HEK293 (cell line): ENCODE data around the gene EZH1.

Source experiments
- CTCF ChIA-PET: fragments of 350-600 bp; formaldehyde crosslinking; extraction: SDS; loops from one replicate; lab custom pipeline; 2021; ENCODE audit warnings: antibody characterized with exemption; lab: Yijun Ruan, JAX
- POLR2A ChIA-PET: fragments of 300-600 bp; formaldehyde crosslinking; extraction: SDS; loops from one replicate; lab custom pipeline; 2020; ENCODE audit warnings: antibody characterized with exemption, inconsistent platforms; lab: Yijun Ruan, JAX
- H3K27ac ChIP-seq: fragments of 200-500 bp; sonication (Bioruptor generic); 2 replicates; pipeline ENCODE4 v1.5.1; 2014; ENCODE audit warnings: low read depth, low read length, control low read depth, inconsistent platforms; ENCODE audit errors: extremely low read depth
- H3K36me3 ChIP-seq, 2 experiments: fragments of 200-500 bp in 1 of 2; sonication (Bioruptor generic) in 1 of 2; 1 replicate in 1 of 2; 2 replicates in 1 of 2; pipeline ENCODE4 v1.5.1; 2014 to 2017; ENCODE audit warnings: inconsistent platforms in 2 of 2, low read length in 2 of 2; ENCODE audit not compliant: control insufficient read depth in 2 of 2, insufficient read depth in 1 of 2
- H3K4me1 ChIP-seq: fragments of 200-500 bp; sonication (Bioruptor generic); 2 replicates; pipeline ENCODE4 v1.5.1; 2014; ENCODE audit warnings: mild to moderate bottlenecking, low read length, inconsistent platforms; ENCODE audit not compliant: control insufficient read depth, insufficient read depth
- H3K4me3 ChIP-seq: 2 replicates; pipeline ENCODE4 v1.5.1; 2011; ENCODE audit warnings: low read depth, mild to moderate bottlenecking, control low read depth, low read length, moderate library complexity
- H3K9me3 ChIP-seq: fragments of 200-500 bp; sonication (Bioruptor generic); 2 replicates; pipeline ENCODE4 v1.5.1; 2014; ENCODE audit warnings: low read depth, low read length, inconsistent platforms; ENCODE audit not compliant: control insufficient read depth, insufficient read depth
- BCL11A ChIP-seq: fragments of 450-650 bp; formaldehyde crosslinking; IDR thresholded peaks from 2 replicates; pipeline ENCODE4 v1.5.1; 2016; ENCODE audit warnings: low read depth, missing biosample characterization, missing genetic modification characterization
- BCL11B ChIP-seq: fragments of 450-650 bp; formaldehyde crosslinking; IDR thresholded peaks from 2 replicates; pipeline ENCODE4 v1.5.1; 2016; ENCODE audit warnings: low read depth, missing biosample characterization, missing genetic modification characterization
- KLF10 ChIP-seq: fragments of 450-650 bp; IDR thresholded peaks from 2 replicates; pipeline ENCODE4 v1.5.1; 2018; ENCODE audit warnings: missing biosample characterization, mild to moderate bottlenecking, missing genetic modification characterization
- MEIS1 ChIP-seq: sonication (generic); formaldehyde crosslinking; IDR thresholded peaks from 2 replicates; pipeline ENCODE4 v1.8.1; 2022; ENCODE audit warnings: missing genetic modification reagents, mild to moderate bottlenecking, borderline replicate concordance
- SCRT2 ChIP-seq: fragments of 450-650 bp; formaldehyde crosslinking; IDR thresholded peaks from 2 replicates; pipeline ENCODE4 v1.5.1; 2016; ENCODE audit warnings: missing biosample characterization, missing genetic modification characterization
- SP2 ChIP-seq: fragments of 450-650 bp; formaldehyde crosslinking; IDR thresholded peaks from 2 replicates; pipeline ENCODE4 v1.5.1; 2016; ENCODE audit warnings: missing biosample characterization, missing genetic modification characterization
- SP3 ChIP-seq: fragments of 450-650 bp; formaldehyde crosslinking; IDR thresholded peaks from 2 replicates; pipeline ENCODE4 v1.5.1; 2016; ENCODE audit warnings: missing biosample characterization, missing genetic modification characterization
- SP7 ChIP-seq: fragments of 450-650 bp; formaldehyde crosslinking; IDR thresholded peaks from 2 replicates; pipeline ENCODE4 v1.5.1; 2016; ENCODE audit warnings: missing biosample characterization, missing genetic modification characterization
- ZBTB17 ChIP-seq: fragments of 450-650 bp; formaldehyde crosslinking; IDR thresholded peaks from 2 replicates; pipeline ENCODE4 v1.5.1; 2016; ENCODE audit warnings: missing biosample characterization, missing genetic modification characterization
- ZFHX2 ChIP-seq: fragments of 450-650 bp; formaldehyde crosslinking; conservative IDR thresholded peaks from 2 replicates; pipeline ENCODE4 v1.5.1; 2016; ENCODE audit warnings: missing biosample characterization, missing genetic modification characterization
- ZNF175 ChIP-seq: fragments of 450-650 bp; formaldehyde crosslinking; IDR thresholded peaks from 2 replicates; pipeline ENCODE4 v1.5.1; 2016; ENCODE audit warnings: missing biosample characterization, missing genetic modification characterization
- ZNF223 ChIP-seq: fragments of 450-650 bp; formaldehyde crosslinking; IDR thresholded peaks from 2 replicates; pipeline ENCODE4 v1.5.1; 2016; ENCODE audit warnings: missing biosample characterization, missing genetic modification characterization
- ZNF426 ChIP-seq: fragments of 450-650 bp; formaldehyde crosslinking; IDR thresholded peaks from 2 replicates; pipeline ENCODE4 v1.5.1; 2017; ENCODE audit warnings: missing biosample characterization, missing genetic modification characterization, mild to moderate bottlenecking, inconsistent platforms, moderate library complexity
- ZNF529 ChIP-seq: fragments of 450-650 bp; formaldehyde crosslinking; IDR thresholded peaks from 2 replicates; pipeline ENCODE4 v1.5.1; 2017; ENCODE audit warnings: missing genetic modification characterization, missing biosample characterization; ENCODE audit not compliant: insufficient replicate concordance
- ZNF600 ChIP-seq: fragments of 450-650 bp; formaldehyde crosslinking; IDR thresholded peaks from 2 replicates; pipeline ENCODE4 v1.5.1; 2016; ENCODE audit warnings: missing biosample characterization, missing genetic modification characterization
- ZNF610 ChIP-seq: fragments of 450-650 bp; formaldehyde crosslinking; IDR thresholded peaks from 2 replicates; pipeline ENCODE4 v1.5.1; 2016; ENCODE audit warnings: missing biosample characterization, missing genetic modification characterization, borderline replicate concordance
- TF ChIP-seq, protein P1 (sequence below): fragments of 450-650 bp; formaldehyde crosslinking; IDR thresholded peaks from 2 replicates; pipeline ENCODE4 v1.5.1; 2016; ENCODE audit warnings: missing biosample characterization, missing genetic modification characterization
- TF ChIP-seq, protein P2 (sequence below): fragments of 450-650 bp; formaldehyde crosslinking; IDR thresholded peaks from 2 replicates; pipeline ENCODE4 v1.5.1; 2016; ENCODE audit warnings: missing biosample characterization, missing genetic modification characterization
- TF ChIP-seq, protein P3 (sequence below): fragments of 450-650 bp; formaldehyde crosslinking; IDR thresholded peaks from 2 replicates; pipeline ENCODE4 v1.5.1; 2016; ENCODE audit warnings: missing biosample characterization, missing genetic modification characterization
- TF ChIP-seq, protein P4 (sequence below): fragments of 450-650 bp; formaldehyde crosslinking; IDR thresholded peaks from 2 replicates; pipeline ENCODE4 v1.5.1; 2016; ENCODE audit warnings: missing biosample characterization, missing genetic modification characterization

The EZH1 gene

DNA sequence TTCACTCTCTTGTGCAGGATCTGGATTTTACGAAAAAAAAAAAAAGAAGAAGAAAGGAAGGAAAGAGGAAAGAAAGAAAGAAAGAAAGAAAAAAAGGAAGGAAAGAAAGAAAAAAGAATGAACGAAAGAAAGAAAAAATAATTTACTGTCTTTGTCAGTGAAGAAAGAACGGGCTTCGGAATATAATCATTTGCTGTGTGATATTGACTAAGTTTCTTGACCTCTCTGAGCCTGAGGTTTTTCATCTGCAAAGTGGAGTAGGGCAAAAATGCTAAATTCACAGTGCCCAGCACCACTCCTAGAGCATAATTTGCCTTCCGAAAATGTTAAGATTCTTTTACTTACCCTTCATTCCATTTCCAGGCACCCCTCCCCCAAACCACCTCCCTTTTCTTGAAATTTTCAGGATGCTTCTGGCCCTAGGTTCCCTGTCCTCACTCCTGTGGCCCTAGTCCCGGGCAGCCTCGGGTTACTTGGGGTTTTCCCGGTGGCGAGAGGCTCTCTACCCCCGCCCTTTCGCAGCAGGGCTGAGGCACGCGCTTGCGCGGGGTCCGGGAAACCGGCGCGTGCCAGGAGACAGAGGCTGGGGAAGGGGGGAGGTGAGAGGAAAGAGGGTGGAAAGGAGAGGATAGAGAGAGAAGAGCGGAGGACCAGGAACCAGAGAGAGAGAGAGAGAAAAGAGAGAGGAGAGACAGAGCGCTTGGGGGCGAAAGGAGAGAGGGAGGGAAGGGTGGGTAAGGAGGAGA, 62.7 kb downstream of the EZH1 start, which contains the start of gene CNTNAP1 (continued):
- TF ChIP-seq ZNF426 (no peak), SP2 (peak; percentile 33), BCL11A (tag by site-specific recombination) (0 out of 2 replicates have a peak, but pooled peaks have one; percentile 15), ZBTB17 (tag by site-specific recombination) (peak; percentile 96; the same call in 1 of the 2 replicates), ZNF175 (tag by site-specific recombination) (no peak), KLF10 (tag by site-specific recombination) (no peak)
- TF ChIP-seq, protein P1, sequence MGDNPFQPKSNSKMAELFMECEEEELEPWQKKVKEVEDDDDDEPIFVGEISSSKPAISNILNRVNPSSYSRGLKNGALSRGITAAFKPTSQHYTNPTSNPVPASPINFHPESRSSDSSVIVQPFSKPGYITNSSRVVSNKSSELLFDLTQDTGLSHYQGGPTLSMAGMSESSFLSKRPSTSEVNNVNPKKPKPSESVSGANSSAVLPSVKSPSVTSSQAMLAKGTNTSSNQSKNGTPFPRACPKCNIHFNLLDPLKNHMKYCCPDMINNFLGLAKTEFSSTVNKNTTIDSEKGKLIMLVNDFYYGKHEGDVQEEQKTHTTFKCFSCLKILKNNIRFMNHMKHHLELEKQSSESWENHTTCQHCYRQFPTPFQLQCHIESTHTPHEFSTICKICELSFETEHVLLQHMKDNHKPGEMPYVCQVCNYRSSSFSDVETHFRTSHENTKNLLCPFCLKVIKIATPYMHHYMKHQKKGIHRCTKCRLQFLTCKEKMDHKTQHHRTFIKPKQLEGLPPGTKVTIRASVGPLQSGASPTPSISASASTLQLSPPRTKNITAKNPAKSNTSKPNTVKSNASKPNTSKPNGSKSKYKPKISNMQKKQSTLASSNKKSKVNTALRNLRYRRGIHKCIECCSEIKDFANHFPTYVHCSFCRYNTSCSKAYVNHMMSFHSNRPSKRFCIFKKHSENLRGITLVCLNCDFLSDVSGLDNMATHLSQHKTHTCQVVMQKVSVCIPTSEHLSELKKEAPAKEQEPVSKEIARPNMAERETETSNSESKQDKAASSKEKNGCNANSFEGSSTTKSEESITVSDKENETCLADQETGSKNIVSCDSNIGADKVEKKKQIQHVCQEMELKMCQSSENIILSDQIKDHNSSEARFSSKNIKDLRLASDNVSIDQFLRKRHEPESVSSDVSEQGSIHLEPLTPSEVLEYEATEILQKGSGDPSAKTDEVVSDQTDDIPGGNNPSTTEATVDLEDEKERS (tag by site-specific recombination): peak; percentile 40; the same call in 1 of the 2 replicates
- TF ChIP-seq, all 188 proteins: peak for 50

DNA sequence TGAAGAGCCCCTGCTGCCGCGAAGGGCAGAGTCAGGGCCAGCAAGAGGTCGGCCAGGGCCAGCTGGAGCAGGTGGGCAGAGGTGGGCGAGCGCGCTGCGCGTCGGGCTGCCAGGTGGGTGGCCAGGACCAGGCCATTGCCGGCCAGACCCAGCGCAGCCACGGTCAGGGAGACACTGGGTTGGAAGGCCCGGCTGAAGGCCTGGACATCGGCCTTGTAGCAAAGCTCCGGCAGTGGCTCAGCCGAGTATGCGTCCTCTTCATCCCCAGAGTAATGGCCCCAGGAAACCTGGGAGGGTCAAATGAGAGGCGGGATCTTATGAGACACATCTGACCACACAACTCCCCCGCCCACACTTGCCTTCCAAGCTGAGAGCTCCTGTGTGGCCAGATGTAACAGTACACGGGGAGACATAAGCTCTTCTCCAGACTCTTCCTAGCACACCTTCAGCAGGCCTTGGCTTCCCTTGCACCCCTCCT, 64.5 kb downstream of the EZH1 start:
- Histone ChIP-seq H3K4me3 (no peak overlapping the region), H3K27ac (no peak overlapping the region; the same call in 1 of the 2 replicates), H3K4me1 (peaks cover 23% of the 10 kb centered on the region), H3K36me3 (peaks cover 0 to 5% of the 10 kb centered on the region in 2 experiments; a peak in 1 of 3 replicates), H3K9me3 (no peaks in the 10 kb centered on the region)
- ChIA-PET CTCF (interaction anchor here (0.6 to 3.2 kb wide), 23 partner anchors 9 to 478 kb away, joined by 3 to 53 read pairs (median 5); partner anchors contain the start of genes BECN1, PSMC3IP, RETREG3 and TUBG1), POLR2A (interaction anchor here (0.5 to 6.1 kb wide), 5 partner anchors 12 to 153 kb away, joined by 3 to 56 read pairs (median 5); partner anchors contain the start of genes PSME3, RETREG3 and TUBG1)
- TF ChIP-seq BCL11B (tag by site-specific recombination) (peak; percentile 70), MEIS1 (CRISPR knock-in tag) (no peak), SP2 (peak; percentile 56), ZNF223 (tag by site-specific recombination) (no peak), SCRT2 (peak; percentile 8), ZFHX2 (tag by site-specific recombination) (peak; percentile 51)

DNA sequence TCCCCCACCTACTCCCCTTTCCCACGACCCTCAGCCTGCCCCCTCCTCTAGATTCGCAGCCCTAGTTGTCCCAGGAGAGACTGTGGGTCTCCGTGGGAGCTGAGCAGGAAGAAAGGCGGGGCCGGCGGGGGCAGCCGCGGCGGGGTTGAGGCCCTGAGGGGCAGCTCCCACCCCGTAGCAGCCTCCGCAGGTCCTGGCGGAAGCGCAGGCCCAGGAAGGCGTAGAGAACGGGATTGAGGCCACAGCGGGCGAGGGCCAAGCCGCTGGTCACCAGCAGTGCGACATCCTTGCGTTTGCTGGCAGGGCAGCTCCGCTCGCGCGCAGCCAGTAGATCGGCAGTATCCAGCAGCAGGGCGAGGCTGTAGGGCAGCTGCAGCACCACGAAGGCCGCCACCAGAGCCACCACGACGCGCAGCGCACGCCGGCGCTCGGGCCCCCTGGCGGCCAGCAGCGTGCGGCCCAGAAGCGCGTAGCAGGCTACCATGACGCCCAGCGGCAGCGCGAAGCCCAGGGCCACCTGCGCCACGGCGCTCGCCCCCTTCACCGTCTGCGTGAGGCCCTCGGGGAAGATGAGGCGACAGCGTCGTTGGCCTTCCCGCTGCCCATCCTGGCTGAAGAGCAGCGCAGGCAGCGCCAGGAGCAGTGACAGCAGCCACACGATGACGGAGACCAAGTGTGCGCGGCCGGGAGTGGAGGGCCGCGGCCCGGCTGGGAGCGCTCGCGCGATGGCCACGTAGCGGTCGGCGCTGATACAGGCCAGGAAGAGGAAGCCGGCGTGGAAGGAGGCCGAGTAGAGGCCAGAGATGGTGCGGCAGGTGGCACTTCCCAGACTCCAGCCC, 65.1 kb downstream of the EZH1 start:
- Histone ChIP-seq H3K36me3 (no peaks in the 10 kb centered on the region), H3K9me3 (no peaks in the 10 kb centered on the region), H3K4me3 (peak overlapping the region; percentile 22), H3K27ac (peak overlapping the region; percentile 92), H3K4me1 (peaks cover 24% of the 10 kb centered on the region)
- POLR2A ChIA-PET: interaction anchor here (0.5 to 6.1 kb wide), 4 partner anchors 19 to 154 kb away, joined by 3 to 56 read pairs (median 12); partner anchors contain the start of genes PSME3, RETREG3 and TUBG1
- CTCF ChIA-PET: interaction anchor here (0.6 to 3.2 kb wide), 21 partner anchors 11 to 145 kb away, joined by 3 to 53 read pairs (median 4); partner anchors contain the start of genes BECN1, PSMC3IP, RETREG3 and TUBG1
- TF ChIP-seq, protein P2, sequence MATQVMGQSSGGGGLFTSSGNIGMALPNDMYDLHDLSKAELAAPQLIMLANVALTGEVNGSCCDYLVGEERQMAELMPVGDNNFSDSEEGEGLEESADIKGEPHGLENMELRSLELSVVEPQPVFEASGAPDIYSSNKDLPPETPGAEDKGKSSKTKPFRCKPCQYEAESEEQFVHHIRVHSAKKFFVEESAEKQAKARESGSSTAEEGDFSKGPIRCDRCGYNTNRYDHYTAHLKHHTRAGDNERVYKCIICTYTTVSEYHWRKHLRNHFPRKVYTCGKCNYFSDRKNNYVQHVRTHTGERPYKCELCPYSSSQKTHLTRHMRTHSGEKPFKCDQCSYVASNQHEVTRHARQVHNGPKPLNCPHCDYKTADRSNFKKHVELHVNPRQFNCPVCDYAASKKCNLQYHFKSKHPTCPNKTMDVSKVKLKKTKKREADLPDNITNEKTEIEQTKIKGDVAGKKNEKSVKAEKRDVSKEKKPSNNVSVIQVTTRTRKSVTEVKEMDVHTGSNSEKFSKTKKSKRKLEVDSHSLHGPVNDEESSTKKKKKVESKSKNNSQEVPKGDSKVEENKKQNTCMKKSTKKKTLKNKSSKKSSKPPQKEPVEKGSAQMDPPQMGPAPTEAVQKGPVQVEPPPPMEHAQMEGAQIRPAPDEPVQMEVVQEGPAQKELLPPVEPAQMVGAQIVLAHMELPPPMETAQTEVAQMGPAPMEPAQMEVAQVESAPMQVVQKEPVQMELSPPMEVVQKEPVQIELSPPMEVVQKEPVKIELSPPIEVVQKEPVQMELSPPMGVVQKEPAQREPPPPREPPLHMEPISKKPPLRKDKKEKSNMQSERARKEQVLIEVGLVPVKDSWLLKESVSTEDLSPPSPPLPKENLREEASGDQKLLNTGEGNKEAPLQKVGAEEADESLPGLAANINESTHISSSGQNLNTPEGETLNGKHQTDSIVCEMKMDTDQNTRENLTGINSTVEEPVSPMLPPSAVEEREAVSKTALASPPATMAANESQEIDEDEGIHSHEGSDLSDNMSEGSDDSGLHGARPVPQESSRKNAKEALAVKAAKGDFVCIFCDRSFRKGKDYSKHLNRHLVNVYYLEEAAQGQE (tag by site-specific recombination): 0 out of 2 replicates have a peak, but pooled peaks have one; percentile 13
- TF ChIP-seq ZNF600 (tag by site-specific recombination): peak; percentile 97
- TF ChIP-seq, protein P3, sequence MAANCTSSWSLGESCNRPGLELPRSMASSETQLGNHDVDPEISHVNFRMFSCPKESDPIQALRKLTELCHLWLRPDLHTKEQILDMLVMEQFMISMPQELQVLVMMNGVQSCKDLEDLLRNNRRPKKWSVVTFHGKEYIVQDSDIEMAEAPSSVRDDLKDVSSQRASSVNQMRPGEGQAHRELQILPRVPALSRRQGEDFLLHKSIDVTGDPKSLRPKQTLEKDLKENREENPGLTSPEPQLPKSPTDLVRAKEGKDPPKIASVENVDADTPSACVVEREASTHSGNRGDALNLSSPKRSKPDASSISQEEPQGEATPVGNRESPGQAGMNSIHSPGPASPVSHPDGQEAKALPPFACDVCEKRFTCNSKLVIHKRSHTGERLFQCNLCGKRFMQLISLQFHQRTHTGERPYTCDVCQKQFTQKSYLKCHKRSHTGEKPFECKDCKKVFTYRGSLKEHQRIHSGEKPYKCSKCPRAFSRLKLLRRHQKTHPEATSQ (tag by site-specific recombination): 0 out of 2 replicates have a peak, but pooled peaks have one; percentile 65
- TF ChIP-seq SP3 (tag by site-specific recombination): peak; percentile 67
- TF ChIP-seq SP7 (tag by site-specific recombination): peak; percentile 49
- TF ChIP-seq, protein P4, sequence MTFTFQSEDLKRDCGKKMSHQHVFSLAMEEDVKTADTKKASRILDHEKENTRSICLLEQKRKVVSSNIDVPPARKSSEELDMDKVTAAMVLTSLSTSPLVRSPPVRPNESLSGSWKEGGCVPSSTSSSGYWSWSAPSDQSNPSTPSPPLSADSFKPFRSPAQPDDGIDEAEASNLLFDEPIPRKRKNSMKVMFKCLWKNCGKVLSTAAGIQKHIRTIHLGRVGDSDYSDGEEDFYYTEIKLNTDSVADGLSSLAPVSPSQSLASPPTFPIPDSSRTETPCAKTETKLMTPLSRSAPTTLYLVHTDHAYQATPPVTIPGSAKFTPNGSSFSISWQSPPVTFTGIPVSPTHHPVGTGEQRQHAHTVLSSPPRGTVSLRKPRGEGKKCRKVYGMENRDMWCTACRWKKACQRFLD: no peak
- TF ChIP-seq ZNF610: 0 out of 2 replicates have a peak, but pooled peaks have one; percentile 28
- TF ChIP-seq ZNF529 (tag by site-specific recombination): no peak
